Liver (tissue), 3 donors: ENCODE results near the gene JAG2.

Experiments used
- CTCF ChIP-seq: fragments of 150-350 bp; IDR thresholded peaks from 2 replicates; pipeline ENCODE4 v1.5.1; 2017; ENCODE audit warnings: improper control_type of control experiment, low read depth, low read length; ENCODE audit not compliant: missing input control
- GABPA ChIP-seq, 2 donors: IDR thresholded peaks in 1 of 2; conservative IDR thresholded peaks in 1 of 2; 2 replicates each; pipeline ENCODE4 v1.6.1; 2016; ENCODE audit warnings: antibody characterized with exemption in 2 of 2, mild to moderate bottlenecking in 1 of 2, moderate library complexity in 1 of 2
- JUND ChIP-seq, 2 donors: IDR thresholded peaks; 2 replicates each; pipeline ENCODE4 v1.6.1; 2016; ENCODE audit warnings: antibody characterized with exemption in 2 of 2
- RAD21 ChIP-seq, 2 donors: IDR thresholded peaks; 2 replicates each; pipeline ENCODE4 v1.6.1; 2016; ENCODE audit warnings: antibody characterized with exemption in 2 of 2, mild to moderate bottlenecking in 2 of 2
- REST ChIP-seq: IDR thresholded peaks from 2 replicates; pipeline ENCODE4 v1.6.1; 2016; ENCODE audit warnings: antibody characterized with exemption, mild to moderate bottlenecking
- TAF1 ChIP-seq: conservative IDR thresholded peaks from 2 replicates; pipeline ENCODE4 v1.6.1; 2016; ENCODE audit warnings: antibody characterized with exemption, mild to moderate bottlenecking
- YY1 ChIP-seq: IDR thresholded peaks from 2 replicates; pipeline ENCODE4 v1.6.1; 2016; ENCODE audit warnings: antibody characterized with exemption, mild to moderate bottlenecking
- TF ChIP-seq, protein P1 (sequence below): IDR thresholded peaks from 2 replicates; pipeline ENCODE4 v1.6.1; 2016; ENCODE audit warnings: antibody characterized with exemption
- donor health status: healthy.
- donor health status: healthy.

DNA sequence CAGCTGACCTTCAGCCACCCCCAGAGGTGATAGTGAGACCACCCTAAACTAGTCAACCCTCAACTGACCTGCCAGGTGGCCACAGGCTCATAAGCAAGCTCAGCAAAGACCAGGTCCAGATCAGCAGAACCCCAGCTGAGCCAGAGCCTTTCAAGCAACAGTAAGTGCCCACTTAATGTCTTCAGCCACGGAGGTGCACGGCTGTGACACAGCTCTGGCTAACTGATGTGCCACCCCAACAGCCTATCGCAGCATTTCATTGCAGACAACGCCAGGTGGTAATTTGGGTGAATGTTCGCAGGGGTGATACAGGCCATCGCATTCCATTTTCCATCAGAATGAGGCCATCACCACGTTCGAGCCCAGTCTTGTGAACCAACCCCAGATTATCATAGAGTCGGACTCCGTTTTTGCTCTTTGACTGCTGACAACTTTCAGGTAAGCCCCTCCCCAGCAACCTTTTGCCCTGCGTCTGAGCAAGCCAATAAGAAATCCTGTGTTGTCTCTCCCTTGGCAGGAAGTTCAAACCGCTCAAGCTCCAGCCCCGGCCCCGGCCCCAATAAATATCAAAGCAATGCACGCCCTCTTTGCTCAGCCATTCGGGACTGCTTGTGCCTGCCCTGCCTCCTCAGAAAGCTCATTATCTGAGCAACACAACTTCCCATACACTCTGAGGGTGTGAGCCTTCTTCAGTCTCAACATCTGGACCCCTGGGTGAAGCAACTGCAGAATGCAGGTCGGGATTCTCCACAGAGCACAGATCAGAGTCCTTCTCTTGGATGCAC, 44.4 kb downstream of the JAG2 start:
- no peak for TF ChIP-seq CTCF
- TF ChIP-seq TAF1: no peak
- no peak for TF ChIP-seq RAD21 (IDR thresholded peaks at IDR 0.05)
- TF ChIP-seq, protein P1, sequence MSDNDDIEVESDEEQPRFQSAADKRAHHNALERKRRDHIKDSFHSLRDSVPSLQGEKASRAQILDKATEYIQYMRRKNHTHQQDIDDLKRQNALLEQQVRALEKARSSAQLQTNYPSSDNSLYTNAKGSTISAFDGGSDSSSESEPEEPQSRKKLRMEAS: no peak
- no peak for TF ChIP-seq JUND (IDR thresholded peaks at IDR 0.05)
- no peak for TF ChIP-seq REST
- TF ChIP-seq YY1: no peak
- TF ChIP-seq GABPA (IDR thresholded peaks at IDR 0.05 in 1 of 2, conservative IDR thresholded peaks at IDR 0.05 in 1 of 2): no peak
